ENCODE measurements around the gene MCRIP1.

The MCRIP1 gene

GRCh38 chr17:81863123-81863675 is 30.1 kb upstream of the MCRIP1 start:
- DNase-seq = no peak
- H3K9me3 ChIP-seq = no peaks in the 10 kb centered on the region
- no peak overlapping the region for H3K4me3 ChIP-seq (ENCODE audit: low read depth, low read length)
- TF ChIP-seq CTCF (IDR thresholded peaks at IDR 0.05; ENCODE audit: low read depth, low read length) = no peak
- H3K36me3 ChIP-seq = peaks cover 30% of the 10 kb centered on the region
- no peaks in the 10 kb centered on the region for H3K27me3 ChIP-seq
- H3K4me1 ChIP-seq = peaks cover 19% of the 10 kb centered on the region

GRCh38 chr17:81860756-81861568 is 27.9 kb upstream of the MCRIP1 start:
- TF ChIP-seq CTCF (IDR thresholded peaks at IDR 0.05; ENCODE audit: low read depth, low read length) = no peak
- Histone ChIP-seq H3K4me3 (ENCODE audit: low read depth, low read length) (peak overlapping the region; percentile 98), H3K4me1 (no peaks in the 10 kb centered on the region; the same call in 1 of the 2 replicates), H3K9me3 (no peaks in the 10 kb centered on the region), H3K36me3 (peaks cover 37% of the 10 kb centered on the region), H3K27me3 (no peaks in the 10 kb centered on the region)
- peak; percentile 99 for DNase-seq

GRCh38 chr17:81859906-81860755 is 27.0 kb upstream of the MCRIP1 start, which contains the start of gene P4HB:
TSS of gene P4HB (minus strand) at chr17:81860535. CDS start at chr17:81860471, 64 bp downstream.
- no peak for DNase-seq
- no peaks in the 10 kb centered on the region for H3K4me1 ChIP-seq
- H3K27me3 ChIP-seq = no peaks in the 10 kb centered on the region
- no peak for TF ChIP-seq CTCF (IDR thresholded peaks at IDR 0.05; ENCODE audit: low read depth, low read length)
- H3K9me3 ChIP-seq = no peaks in the 10 kb centered on the region
- H3K4me3 ChIP-seq (ENCODE audit: low read depth, low read length) = peak within 1 kb of the TSS; percentile 98
- peaks cover 45% of the 10 kb centered on the region for H3K36me3 ChIP-seq

- Histone ChIP-seq H3K9me3 (no peaks in the 10 kb centered on the region), H3K27me3 (no peaks in the 10 kb centered on the region), H3K36me3 (peaks cover 49% of the 10 kb centered on the region), H3K4me1 (no peaks in the 10 kb centered on the region), H3K4me3 (ENCODE audit: low read depth, low read length) (peak overlapping the region; percentile 95)
- DNase-seq = no peak
- no peak for TF ChIP-seq CTCF (IDR thresholded peaks at IDR 0.05; ENCODE audit: low read depth, low read length)
Measured at GRCh38 chr17:81858967-81859905, 26.1 kb upstream of the MCRIP1 start.

- no peak for DNase-seq
- Histone ChIP-seq H3K36me3 (peaks cover 52% of the 10 kb centered on the region), H3K4me1 (no peaks in the 10 kb centered on the region), H3K9me3 (no peaks in the 10 kb centered on the region), H3K27me3 (no peaks in the 10 kb centered on the region), H3K4me3 (ENCODE audit: low read depth, low read length) (peak overlapping the region; percentile 95)
- TF ChIP-seq CTCF (IDR thresholded peaks at IDR 0.05; ENCODE audit: low read depth, low read length) = no peak
Measured at GRCh38 chr17:81858170-81858966, 25.3 kb upstream of the MCRIP1 start.

Data from BE2C (cell line).